NCI-H2029 treated with DMSO at 0.1 percent for 48 hours (cell line): ENCODE results near the gene QSOX2.

Source experiments
- DNase-seq: peaks from one replicate; lab custom pipeline; 2025; lab: John Stamatoyannopoulos, UW

Gene QSOX2

DNA sequence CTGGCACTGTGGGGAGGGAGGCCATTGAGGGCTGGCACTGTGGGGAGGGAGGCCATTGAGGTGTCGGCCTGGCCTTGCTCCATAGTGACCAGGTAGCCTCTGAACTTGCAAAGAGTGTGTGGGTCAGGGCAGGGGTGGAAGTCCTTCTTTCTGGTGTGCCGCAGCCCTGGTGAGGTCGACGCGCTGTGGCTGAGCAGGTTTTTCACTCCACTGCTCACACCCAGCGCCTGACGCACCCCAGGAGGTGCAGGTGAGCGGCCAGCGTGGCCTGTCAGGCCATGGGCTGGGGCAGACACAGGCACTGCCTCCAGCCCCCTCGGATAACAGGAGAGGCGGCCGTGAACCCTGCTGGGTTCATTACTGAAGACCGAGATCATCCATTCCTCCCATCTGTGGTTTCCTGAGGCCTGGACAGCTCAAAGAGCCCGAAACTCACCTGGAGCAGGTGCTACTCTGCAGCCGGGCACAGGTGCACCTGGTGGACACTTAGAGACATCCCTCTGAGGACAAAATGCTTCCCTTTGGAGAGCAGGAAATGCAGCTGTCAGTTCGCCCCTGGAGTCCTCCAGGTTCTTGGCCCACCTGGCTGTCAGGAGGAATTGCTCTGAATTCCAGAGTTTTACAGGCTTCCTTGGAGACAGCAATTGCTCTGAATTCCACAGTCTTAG lies 73.1 kb downstream of the QSOX2 start:
- peak; percentile 13 for DNase-seq

DNA sequence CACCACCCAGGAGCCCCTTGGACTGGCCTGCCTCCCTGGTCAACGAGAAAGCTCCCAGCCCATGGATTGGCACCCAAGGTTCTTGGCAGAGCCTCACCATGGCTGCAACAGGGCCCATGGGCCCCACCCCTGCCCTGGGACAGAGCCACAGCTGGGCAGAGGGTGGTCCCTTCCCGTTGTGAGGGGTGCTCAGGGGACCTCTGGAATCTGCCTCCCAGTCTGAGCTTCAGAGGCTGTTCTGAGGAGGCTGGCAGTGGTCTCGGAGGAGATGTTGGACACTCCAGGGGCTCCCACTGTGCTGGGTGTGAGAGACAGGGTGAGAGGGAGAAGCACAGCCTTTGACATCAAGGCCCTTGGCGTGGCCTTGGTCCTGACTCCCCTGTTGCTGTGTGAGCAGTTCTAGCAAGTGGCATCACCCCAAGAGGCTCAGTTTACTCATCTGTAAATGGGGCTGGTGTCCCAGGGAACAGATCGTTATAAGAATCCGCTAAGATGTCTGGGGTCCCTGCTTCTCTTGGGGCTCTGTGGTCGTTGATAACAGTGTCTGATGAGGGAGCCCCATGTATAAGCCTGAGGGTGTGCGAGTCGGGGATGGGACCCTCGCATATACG lies 73.7 kb downstream of the QSOX2 start:
- DNase-seq, result no peak

DNA sequence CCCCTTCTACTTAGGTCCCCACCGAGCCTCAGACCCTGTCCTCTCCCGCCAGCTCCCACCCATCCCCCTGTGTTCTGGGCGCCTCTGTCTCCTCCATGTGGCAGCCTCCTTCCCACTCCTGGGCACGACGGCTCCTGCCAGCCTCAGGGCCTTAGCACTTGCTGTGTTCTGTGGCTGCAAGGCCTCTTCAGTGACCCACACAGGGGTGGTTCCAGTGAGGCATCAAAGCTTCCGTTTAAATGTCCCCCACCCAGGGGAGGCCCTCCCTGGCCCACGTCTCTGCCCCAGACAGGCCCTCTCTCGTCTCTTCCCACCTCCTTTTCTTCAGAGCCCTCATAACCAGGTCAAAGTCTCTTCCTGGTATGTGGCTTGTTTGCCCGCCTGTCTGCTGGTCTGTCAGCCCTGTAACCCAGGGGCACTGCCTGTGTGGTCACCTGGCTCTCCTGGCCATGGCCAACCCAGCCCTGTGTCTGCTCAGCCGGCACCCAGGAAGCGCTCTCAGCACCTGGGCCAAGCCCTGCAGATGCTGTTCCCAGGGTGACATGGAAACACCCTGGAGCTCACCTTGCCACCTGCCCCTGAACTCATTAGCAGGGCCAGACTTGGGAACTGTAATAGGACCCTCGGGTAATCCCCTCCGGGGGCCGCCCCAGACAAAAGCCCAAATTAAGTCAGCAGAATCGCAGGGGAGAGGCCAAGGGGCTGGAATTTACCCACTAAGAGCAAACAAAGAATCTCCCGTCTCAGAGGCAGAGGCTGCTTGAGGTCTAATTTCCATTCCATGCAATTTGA lies 74.4 kb downstream of the QSOX2 start:
- DNase-seq, result peak; percentile 82

DNA sequence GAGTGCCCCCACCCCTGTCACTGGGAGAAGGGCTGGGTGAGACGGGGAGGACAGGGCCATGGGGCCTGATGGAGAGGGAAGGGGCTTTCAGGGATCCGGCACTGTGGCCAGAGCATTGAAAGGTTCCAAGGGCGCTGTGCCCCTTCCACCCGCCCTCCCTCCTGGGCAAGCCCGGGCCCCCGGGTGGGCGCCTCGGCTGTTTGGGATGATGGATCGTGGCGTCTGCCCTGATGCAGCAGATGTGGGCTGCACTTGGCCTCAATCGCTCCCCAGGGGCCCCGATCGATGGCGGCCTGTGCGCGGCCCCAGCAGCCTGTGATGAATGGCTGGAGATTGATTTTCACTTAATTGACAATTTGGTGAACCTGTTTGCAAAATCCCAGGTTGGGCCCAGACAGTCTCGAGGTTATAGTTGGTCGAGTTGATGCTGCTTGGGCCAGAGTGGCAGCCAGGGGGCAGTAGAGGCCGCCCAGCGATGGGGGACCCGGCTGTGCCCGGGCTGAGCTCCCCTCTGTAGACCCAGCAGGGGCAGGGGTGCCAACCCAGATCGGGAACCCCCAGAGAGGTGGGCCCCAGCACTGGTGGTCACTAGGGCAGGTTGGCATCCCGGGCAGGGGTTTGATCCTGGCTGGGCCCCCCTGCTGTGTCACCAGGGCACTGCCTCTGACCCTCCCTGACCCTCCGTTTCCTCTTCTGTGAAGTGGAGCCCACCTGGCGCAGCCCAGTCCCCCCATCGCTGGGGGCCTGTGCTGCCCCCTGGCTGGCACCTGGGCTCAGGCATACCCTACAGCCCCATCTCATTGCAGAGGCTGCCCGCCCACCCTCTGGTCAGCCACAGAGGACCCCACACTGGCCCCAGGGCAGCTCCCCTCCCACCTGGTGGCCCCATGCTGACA lies 75.4 kb downstream of the QSOX2 start:
- DNase-seq, result no peak

DNA sequence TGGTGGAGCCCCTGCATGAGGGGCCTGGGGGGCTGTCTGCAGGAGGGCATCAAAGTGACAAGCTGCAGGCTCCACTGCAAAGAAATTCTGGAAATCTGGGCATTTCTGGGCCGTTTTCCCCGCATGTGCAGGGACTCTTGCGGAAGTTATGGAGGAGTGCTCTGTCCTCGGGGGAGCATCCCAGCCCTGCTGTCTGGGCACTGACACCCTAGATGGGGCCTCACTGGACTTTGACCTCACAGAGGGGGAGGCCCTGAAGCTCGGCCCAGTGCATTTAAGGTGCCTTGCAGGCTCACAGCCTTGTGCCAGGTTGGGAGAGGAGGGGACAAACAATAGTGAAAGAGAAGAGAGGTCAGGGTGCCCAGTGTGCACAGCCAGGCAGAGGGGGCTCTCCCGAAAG lies 76.1 kb downstream of the QSOX2 start:
- no peak for DNase-seq

DNA sequence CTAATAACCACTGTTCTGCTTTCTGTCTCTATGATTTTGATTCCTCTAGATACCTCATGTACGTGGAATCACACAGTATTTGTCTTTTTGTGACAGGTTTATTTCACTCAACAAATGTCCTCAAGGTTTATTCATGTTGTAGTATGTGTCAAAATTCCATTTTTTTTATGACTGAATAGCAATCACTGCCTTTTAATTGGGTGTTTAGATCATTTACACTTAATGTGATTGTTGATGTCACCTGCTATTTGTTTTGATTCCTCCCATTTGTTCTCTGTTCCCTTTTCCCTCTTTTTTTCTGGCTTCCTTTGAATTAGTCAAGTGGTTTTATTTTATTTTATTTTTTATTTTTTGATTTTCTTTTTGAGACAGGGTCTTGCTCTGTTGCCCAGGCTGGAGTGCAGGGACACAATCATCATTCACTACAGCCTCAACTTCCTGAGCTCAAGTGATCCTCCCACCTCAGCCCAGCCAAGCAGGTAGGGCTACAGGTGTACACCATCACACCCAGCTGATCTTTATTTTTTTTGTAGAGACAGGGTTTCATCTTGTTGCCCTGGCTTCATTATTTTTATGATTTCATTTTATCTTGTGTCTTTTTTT lies 82.3 kb downstream of the QSOX2 start:
- DNase-seq, result no peak

DNA sequence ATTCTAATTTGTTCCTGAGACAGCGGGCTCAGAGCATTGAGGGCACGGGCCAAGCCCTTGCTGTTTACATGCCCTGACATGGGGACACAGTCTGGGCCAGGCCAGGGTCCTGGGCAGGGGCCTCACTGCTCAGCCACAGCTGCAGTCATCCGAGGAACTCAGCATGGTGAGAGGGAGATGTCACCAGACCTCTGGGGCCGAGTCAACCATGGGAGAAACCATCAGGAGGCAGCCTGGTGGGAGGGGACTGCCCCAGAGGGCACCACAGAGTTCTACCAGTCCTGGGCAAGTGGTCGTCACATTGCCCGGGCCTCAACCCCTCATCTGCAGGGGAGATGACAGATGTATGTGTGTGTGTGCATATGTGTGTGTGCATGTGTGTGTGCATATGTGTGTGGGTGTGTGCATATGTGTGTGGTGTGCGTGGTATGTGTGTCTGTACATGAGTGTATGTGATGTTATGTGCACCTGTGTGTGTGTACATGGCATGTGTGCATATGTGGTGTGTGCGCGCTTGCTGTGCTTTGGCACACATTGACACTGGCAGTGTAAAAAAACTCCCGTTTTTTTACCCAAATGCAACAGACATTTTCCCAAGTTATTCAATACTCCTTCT lies 84.5 kb downstream of the QSOX2 start:
- DNase-seq, result no peak

DNA sequence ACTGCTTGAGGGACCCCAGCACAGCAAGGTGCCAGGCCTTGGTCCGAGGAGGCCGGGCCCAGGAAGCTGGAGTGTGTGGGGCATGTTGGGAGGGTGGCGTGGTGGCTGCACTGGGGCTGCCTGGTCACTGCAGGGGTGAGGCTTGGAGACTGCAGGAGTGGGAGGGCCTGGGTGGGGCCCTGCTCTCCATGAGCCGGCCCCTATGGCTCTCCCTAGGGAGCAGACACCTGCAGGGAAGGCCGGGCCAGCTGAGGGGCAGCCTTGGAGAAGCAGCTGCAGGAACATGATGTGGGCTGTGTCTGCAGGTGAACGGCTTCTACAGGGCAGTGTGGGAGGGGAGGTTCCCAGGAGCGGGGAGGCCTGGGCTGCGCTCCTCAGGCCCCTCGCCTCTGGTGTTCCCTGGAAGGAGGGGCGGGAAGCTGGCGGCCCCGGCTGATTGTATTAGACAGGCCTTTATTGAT lies 85.2 kb downstream of the QSOX2 start:
- no peak for DNase-seq

DNA sequence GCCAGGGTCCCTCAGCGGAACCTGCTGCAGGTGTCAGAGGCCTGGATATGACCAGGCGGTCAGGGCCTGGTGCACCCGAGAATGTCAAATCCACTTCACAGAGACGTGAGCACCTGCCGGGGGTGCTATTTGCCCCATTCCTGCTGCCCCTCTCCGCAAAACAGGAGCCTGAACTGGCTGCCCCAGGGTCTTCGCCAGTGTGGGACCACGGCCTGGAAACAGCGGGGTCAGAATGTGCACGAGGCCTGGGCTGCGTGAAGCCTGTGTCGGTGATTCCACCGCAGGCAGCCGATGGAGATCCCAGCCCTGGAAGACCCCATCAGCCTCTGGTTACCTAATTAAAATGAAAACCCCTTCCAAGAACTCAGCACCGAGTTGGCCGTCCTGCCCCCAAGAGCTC lies 85.8 kb downstream of the QSOX2 start:
- DNase-seq, result no peak

DNA sequence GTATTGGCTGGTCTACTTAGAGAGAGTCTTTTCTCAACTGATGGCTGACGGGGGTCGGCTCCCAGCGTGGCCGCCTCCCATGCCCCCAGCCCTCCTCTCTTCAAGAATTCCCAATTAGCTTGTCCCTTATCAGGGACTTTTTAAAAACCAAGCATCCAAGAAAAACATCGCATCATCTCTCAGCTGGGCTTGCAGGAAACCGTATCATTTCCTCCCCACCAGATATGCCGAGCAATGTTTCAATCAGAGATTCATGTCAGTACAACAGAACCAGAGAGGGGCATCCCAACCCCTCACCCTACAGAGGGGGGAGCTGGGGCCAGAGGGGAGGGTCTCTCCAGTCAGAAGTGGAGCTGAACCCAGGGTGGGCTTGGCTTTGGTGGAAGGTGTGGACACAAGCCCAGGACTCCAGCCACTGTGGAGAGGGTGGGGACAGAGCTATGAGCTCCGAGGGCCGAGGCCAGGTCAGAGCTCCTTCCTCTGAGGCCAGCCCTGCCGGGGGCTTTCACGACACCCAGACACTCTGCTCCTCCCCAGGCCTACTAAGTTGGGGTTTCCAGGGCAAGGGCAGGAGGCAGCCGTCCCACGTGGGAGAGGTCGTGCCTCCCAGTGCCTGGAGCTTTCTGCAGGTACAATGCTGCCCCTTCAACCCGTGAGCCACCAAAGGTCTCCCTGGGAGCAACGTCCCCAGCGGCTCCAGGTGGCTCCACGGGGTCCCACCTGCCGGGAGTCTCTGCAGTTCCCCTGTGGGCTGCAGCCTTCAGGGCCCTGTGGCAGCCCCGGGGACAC lies 87.9 kb downstream of the QSOX2 start:
- DNase-seq, result no peak
